Measurements from ENCODE around the gene FRMD8.

Gene FRMD8

GRCh38 chr11:65376138-65376713 is 10.2 kb upstream of the FRMD8 start:
- no peak for ATAC-seq

GRCh38 chr11:65377036-65377435 is 9.4 kb upstream of the FRMD8 start:
- no peak for ATAC-seq

GRCh38 chr11:65377777-65378176 is 8.7 kb upstream of the FRMD8 start:
- no peak for ATAC-seq

GRCh38 chr11:65378208-65378927 is 8.1 kb upstream of the FRMD8 start:
- ATAC-seq: no peak

- no peak for ATAC-seq
These were observed 7.4 kb upstream of the FRMD8 start for GRCh38 chr11:65378928-65379638.

GRCh38 chr11:65379698-65380459 is 6.6 kb upstream of the FRMD8 start:
- no peak for ATAC-seq

GRCh38 chr11:65380460-65381119 is 5.8 kb upstream of the FRMD8 start:
- ATAC-seq: no peak

GRCh38 chr11:65381716-65382032 is 4.8 kb upstream of the FRMD8 start:
- ATAC-seq: no peak

- ATAC-seq: peak; percentile 91 to 92
These were observed 4.2 kb upstream of the FRMD8 start, which contains the start of gene SLC25A45 for GRCh38 chr11:65382033-65382803. Gene SLC25A45, minus strand, starts transcription at chr11:65382646. Its CDS starts 695 bp downstream, at chr11:65381951.

GRCh38 chr11:65382804-65383368 is 3.6 kb upstream of the FRMD8 start:
- ATAC-seq: no peak

- ATAC-seq: no peak
These were observed 2.7 kb upstream of the FRMD8 start for GRCh38 chr11:65383778-65384177.

GRCh38 chr11:65384301-65384889 is 2.0 kb upstream of the FRMD8 start:
- no peak for ATAC-seq

- ATAC-seq: no peak
These were observed 2.3 kb downstream of the FRMD8 start for GRCh38 chr11:65388731-65389130.

GRCh38 chr11:65389294-65389980 is 3.0 kb downstream of the FRMD8 start:
- no peak for ATAC-seq

- ATAC-seq: no peak
These were observed 3.9 kb downstream of the FRMD8 start for GRCh38 chr11:65390099-65390941.

GRCh38 chr11:65390996-65391395 is 4.6 kb downstream of the FRMD8 start:
- no peak for ATAC-seq

- no peak for ATAC-seq
These were observed 5.9 kb downstream of the FRMD8 start for GRCh38 chr11:65392186-65392829.

GRCh38 chr11:65392899-65393298 is 6.5 kb downstream of the FRMD8 start:
- ATAC-seq: no peak

GRCh38 chr11:65393513-65394079 is 7.2 kb downstream of the FRMD8 start:
- ATAC-seq: no peak
